Measurements from ENCODE around the gene NHSL2.

The NHSL2 gene

DNA sequence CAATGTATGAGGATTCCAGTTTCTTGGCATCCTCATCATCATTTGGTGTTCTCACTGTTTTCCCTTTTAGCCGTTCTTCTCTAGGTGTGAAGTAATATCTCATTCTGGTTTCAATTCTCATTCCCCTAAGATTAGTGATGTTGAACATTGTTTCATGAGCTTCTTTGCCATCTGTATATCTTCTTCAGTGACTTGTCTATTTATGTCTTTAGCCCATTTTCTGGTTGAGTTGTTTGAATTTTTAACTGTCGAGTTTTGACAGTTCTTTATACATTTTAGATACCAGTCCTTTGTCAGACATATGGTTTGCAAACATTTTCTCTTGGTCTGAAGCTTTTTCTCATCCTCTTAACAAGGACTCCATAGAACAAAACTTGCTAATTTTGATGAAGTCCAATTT is 101.1 kb downstream of the NHSL2 start:
- no peak for DNase-seq (ENCODE audit: low read depth, low spot score)
- H3K27ac ChIP-seq: no peak overlapping the region

DNA sequence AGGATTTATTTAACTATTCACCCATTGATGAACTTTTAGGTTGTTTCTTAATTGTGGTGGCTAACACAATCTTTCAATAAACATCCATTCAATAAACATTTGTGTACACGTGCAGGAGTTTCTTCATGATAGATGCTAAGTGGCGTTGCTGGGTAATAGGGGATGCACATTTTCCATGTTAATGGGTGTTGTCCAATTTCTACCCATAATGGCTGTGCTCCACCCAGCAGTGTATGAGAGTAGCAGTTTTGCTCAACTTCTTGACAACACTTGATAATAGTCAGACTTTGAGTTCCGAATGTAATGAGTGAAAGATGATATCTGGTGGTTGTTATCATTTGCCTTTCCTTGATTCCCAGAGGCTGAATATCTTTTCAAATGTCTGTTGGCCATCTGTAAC is 104.7 kb downstream of the NHSL2 start:
- H3K27ac ChIP-seq: no peak overlapping the region
- no peak for DNase-seq (ENCODE audit: low read depth, low spot score)

DNA sequence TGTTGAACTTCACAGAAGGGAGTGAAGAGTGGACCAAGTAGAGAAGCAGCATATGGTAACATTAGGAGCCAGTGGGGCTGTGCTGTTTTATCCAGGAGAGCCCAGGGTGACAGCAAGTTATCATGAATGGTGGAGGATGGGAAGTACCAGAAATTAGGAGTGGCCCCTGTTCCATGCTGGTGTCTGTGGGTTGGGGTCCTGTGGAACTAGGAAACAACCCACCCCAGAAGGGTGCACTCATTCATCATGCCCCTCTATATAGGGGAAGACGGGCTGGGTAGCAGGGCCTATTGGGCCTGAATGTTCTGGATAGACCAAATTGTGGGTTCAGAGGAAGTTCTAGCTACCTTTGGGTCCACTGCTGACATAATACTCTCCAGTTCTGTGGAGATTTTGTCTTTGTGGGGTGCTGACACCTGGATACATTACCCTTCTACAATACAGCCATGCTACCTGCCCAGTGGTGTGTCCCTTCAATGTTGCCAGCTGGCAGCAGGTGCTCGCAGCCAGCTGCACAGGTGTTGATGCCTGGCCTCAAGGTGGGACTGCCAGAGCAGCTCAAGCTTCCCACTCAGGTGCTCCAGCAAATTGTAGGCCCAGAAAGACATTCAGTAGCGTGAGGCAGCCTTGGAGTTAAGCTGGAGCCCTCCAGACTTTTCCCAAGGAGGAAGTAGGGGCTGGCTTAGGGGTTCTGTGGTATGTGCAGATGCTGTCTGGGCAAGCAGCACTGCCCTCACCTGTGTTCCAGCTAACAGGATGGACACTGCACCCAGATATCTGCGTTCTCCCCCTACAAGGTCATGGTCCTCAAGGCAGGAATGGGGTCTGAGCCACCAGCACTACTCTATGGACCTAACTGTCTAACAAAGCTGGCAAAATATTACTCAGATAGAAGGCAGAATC is 106.5 kb downstream of the NHSL2 start:
- no peak overlapping the region for H3K27ac ChIP-seq
- DNase-seq (ENCODE audit: low read depth, low spot score): no peak

DNA sequence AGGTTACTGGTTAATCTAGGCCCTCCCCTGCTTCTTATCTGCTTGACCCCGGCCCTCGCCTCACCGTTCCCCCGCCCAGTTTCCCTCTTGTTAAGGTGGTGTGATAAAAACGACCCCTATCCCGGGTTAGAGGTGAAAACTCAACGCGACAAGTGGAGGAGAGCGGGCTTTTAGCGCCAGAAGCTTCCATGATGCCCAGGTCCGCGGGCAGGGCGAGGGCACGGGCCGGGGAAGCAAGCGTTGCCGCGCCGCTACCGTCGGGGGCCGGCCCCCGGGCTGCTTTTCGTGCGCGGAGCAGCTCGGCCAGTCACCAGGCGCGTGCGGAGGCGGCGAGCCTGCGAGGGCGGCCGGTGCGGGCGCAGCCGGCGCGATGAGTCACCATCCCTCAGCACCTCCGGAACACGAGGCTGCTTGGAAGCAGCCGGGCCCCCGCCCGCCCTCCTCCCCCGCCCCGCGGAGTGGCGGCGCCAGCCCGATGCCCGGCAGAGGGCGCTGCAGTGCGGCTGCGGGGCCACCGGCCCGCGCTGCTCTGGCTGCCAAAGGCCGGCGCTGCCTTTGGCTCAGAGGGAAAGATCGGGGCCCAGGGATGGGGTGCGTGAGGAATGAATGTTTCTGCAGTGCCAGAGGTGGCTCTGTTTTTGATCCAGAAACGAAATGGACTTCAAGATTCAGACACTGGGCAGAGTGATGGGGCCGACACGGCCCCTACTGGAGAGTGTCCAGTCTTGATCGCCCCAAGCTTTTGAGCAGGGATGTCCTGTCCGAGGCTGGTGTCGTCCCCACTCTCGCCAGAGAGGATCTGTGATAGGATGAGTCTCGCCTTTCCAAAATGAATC is 107.8 kb downstream of the NHSL2 start:
- no peak overlapping the region for H3K27ac ChIP-seq
- peak; percentile 49 for DNase-seq (ENCODE audit: low read depth, low spot score)

DNA sequence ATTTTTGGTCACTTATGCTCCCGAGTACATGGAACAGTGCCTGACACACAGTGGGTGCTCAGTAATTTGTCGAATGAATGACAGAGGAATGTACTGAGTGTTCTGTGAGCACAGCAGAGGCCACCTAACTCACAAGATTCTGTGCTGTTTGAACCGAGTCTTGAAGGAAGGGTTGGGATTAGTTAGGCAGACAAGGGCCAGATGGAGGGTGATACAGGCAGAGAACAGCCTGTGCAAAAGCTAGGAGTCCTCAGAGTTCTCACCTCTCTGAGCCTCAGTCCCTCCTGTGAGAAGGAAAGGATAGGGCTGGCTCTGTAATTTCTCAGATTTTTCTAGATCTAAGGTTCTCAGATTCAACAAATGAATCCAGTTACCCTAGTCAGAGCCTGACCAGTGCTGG is 108.8 kb downstream of the NHSL2 start:
- no peak for DNase-seq (ENCODE audit: low read depth, low spot score)
- H3K27ac ChIP-seq: no peak overlapping the region

DNA sequence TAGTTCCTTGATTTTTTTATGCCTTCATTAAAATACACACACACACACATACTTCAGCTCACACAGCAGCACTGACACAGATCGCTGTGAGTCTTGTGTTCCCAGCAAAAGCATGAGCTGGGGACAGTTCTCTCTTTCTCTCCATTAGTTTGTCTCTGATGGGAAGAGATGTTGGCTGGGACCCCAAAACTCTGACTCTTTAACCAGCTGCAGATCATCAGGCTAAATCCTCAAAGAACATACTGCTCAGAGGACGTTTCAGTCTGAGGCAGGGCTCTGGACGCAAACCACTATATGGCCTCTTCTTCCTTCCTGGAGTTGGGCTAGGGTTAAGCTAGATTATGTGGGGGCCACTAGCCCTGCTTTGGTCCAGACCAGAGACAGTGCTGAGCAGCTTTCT is 109.6 kb downstream of the NHSL2 start:
- H3K27ac ChIP-seq: no peak overlapping the region

DNA sequence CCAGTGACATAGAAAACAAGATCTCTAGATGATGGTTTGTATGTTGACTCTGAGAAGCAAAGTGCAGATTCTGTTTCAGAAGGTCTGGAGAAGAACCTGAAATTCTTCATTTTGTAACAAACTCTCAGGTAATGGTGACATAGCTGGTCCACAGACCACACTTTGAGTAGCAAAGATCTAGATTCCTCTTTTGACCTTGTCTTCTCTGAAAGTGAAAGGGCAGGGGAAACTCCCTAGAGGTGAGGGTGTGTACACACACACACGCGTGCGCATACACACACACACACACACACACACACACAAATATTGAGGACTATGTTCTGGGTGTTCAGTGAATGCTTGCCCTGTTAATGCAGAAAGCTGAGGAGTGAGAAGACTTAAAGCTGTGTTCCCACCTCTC is 110.1 kb downstream of the NHSL2 start:
- H3K27ac ChIP-seq: no peak overlapping the region
- DNase-seq (ENCODE audit: low read depth, low spot score): no peak

More for the DNA sequence above, 109.6 kb downstream of the NHSL2 start:
- no peak for DNase-seq (ENCODE audit: low read depth, low spot score)

DNA sequence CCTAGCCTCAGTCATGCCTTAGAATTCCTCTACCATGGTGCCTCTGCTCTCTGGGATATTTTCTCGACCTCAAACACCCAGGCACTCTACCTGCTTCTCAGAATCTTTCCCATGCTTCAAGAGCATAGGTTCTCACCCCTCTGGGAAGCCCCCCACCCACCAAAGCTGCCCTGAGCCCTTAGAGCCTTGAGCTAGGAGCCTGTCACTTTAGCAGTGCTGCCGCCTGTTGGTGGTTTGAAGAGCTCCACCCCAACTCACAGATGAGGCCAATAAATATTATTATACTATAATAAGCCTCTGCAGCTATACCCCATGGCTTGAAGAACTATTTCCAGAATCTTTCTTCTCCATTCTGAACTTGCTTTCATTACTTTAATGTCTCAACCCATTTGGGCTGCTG is 111.3 kb downstream of the NHSL2 start:
- no peak overlapping the region for H3K27ac ChIP-seq
- DNase-seq (ENCODE audit: low read depth, low spot score): no peak

DNA sequence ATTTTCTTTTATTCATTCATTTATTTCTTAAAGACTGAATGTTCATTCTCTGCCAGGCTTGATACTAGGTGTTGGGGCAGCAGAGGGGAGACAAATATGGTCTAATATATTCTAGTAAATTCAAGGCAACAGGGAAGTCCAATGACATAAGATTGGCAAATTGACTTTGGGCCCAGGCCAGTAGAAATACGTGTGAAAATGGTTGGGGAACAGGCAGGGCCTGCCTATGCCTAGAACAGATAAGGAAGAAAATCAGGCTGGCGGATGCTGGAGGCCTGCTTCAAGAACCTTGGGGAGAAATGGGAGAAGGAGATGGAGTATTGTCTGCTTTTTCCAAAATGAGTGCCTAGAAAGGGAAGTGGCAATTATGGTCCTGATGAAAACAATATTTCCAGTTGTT is 112.4 kb downstream of the NHSL2 start:
- H3K27ac ChIP-seq: no peak overlapping the region
- DNase-seq (ENCODE audit: low read depth, low spot score): no peak

DNA sequence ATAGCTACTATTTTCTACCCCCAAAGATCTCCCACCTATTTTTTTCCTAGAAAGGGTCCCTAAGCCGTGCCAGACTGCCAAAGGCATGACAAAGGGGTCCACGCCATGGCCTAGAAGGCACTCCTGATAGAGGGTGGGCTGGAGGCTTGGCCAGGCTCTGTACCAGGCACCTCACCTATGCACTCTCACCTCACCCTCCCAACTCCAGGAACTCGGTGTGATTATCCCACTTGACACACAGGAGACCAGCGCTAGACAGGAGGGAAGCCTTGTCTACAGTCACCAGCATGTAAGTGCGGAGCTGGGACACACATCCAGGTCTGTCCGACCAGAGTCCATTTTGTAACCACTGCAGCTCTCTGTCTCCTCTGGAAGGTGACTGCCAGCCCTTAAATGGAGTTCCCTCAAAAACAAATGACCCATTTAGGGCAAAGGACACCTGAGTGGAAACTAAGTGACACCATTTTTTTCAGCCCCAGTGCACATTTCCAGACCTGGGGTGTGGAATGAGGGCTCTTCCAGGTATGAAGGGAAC is 114.7 kb downstream of the NHSL2 start:
- H3K27ac ChIP-seq: no peak overlapping the region
- no peak for DNase-seq (ENCODE audit: low read depth, low spot score)

DNA sequence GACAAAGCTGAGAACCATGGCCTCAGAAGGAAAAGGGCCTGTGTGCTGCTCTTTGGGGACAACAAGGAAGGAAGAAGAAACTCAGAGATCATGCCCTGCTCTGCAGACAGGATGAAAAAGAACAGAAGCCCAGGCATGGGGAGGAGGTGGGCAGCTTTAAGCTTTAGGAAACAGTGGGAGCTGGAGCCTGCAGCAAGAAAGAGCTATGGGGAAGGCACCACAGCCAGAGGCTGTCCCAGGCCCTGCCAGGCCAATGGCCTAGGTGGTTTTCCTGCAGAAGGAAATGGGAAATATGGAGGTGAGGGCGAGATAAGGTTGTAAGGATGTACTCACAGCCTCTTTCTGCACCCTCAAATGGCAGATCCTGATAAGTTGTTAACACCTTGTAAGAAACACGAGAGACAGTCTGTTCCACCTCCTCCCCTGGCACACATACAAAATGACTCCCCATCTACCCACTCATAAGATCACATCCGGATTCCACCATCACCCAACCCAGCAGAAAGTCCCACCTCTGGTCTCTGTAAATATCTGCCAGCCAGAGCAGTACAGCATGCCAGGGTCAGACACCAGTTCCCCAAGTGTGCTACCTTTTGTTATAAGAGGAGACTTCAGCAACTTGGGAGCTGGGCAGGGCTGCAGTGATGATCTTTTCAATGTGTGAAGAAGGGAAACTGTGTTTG is 115.8 kb downstream of the NHSL2 start:
- no peak for DNase-seq (ENCODE audit: low read depth, low spot score)
- H3K27ac ChIP-seq: no peak overlapping the region

DNA sequence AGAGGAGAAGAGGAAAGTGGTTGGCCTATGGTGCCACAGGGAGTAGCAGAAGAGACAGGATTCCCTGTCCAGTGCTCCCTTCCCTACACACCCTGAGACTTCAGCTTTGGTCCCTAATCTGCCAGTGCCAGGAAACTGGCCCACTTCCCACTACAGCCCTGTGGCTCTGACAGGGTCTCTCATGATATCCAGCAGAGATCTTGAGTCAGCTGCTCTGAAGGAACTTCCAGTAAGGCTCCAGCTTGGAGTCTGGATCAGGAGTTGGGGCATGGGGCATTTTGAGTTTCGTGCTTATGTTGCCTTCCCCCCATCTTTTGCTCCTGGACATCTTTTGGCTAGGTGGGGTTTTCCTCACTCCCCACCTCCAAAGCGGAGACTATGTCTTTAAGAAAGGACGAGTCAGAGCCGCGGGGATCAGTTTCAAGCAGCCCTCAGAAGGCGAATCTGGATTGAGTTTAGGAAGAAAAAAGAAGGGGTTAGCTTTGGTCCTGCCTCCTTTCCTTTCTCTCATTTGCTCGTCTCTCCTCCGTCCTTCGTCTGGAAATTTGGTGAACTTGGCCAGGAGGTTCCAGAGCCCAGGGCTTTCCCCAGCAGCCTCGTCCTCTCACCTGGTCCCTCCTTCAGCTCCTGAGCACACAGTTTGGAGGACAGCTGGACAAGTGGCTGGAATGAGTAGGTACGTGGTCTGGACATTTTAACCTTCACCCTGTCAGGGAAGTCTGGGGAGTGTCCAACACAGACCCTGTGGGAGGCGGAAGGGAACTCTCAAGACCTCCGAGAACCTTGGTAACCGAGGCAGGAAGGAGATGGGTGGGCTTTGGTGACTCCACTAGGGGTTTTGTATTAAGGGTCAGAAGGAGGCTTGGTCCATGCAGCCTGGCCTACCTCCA is 116.6 kb downstream of the NHSL2 start:
- DNase-seq (ENCODE audit: low read depth, low spot score): no peak
- H3K27ac ChIP-seq: no peak overlapping the region

DNA sequence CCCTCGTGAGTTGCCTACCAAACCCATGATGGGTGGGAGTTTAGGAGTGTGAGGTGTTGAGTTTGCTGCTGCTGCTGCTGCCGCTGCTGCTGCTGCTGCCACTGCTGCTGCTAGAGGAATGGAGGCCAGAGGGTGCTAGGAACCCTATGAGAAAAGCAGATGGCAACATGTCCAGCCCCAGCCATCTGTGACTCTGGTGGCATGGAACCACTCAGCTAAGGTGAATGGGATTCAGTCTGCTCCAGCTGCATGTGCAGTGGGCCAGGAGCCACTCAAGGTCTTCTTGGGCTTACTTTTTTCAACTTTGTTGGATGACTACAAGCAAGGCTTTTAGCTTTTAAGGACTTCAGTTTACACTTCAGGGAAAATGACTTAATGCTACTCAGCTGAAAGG is 117.3 kb downstream of the NHSL2 start:
- DNase-seq (ENCODE audit: low read depth, low spot score): no peak
- H3K27ac ChIP-seq: no peak overlapping the region

DNA sequence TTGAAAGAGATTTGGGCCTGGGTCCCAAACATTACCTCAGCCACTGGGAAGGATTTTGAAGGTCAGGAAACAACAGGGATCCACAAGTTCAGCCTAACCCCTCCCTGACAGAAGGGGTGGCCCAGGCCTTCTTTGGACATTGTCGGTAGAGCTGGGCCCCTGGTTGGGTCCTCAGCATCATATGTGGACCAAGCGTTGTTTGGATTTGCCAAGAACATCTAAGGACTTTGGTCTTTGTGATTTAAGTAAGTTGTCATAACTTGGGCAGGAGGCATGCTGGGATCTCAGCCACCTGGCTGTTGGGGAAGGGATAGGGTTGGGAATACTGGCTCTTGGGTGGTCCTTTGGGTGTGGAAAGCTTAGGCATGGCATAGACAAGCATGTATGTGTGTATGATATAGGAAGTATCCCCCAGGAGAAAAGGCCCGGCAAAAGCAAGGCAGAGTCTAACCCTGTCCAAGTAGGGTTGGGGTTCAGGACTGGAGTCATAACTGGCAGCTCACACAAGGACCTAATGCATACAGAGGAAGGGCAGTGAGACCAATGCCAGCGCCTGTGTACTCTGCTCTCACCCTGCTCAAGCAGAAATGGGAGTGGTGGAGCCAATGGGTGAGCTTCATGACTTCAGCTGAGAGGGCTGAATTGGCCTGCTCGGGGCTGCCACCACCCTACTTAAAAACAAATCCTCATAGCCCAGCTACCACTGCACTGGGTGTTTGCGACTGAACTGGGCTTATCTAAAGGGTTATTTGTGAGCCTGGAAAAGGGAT is 118.2 kb downstream of the NHSL2 start:
- no peak overlapping the region for H3K27ac ChIP-seq
- DNase-seq (ENCODE audit: low read depth, low spot score): no peak

DNA sequence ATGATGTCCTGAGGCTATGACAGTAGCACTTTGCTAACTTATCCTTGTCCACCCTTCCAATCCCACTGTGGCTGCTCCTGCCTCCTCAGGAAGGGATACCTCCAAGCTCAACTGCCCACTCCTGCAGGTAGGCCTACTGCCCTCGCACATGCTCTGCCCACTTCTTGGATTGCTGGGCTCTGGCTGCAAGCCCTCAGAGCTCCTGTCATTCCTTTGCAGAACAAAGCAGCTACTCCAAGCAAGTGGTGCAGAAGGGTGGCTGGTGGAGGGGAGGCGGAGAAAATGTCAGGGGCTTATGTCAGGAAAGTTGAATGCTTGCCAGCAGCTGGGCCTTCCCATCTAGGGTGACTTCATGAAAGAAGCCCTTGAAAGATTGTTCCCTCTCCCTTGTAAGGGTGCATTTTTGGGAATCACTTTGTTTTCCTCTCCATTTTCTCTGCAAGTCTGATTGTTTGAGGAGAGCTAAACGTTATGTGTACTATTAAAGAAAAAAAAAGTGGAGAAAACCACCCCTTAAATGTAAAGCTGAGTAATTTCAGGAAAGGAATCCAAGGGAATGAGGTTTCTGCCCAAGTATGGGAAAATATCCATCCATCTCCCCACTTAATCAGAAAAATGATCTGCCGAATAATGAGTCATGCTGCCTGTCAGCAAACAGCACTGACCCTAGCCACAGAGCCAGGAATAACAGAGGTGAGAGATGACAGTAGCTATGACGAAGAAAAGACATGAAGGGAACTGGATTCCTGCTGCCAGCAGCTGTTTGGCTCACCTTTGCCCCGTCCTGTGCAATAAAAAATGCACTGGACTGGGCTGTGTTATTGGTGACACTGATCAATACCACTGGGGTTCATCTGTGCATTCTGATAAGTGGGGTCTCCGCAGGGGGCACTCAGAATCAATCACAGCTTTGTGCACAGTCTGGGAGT is 119.1 kb downstream of the NHSL2 start:
- peak; percentile 1 for DNase-seq (ENCODE audit: low read depth, low spot score)
- H3K27ac ChIP-seq: no peak overlapping the region

DNA sequence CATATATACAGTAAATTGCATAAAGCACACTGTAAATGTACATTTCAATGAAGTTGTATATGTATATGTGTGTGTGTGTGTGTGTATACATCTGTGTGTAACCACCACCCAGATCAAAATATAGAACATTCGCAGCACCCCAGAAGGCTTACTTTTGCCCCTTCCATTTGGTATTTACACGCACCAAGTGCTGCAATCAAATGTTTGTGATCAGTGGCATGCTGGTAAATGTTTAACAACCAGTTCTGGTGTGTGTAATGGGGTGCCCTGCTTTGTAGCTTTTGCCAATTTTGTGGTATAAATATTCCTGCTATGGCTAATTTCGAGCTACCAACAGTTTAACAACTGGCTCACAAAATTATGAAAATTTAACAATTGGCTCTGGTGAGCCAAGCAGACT is 119.8 kb downstream of the NHSL2 start:
- no peak overlapping the region for H3K27ac ChIP-seq
- no peak for DNase-seq (ENCODE audit: low read depth, low spot score)

DNA sequence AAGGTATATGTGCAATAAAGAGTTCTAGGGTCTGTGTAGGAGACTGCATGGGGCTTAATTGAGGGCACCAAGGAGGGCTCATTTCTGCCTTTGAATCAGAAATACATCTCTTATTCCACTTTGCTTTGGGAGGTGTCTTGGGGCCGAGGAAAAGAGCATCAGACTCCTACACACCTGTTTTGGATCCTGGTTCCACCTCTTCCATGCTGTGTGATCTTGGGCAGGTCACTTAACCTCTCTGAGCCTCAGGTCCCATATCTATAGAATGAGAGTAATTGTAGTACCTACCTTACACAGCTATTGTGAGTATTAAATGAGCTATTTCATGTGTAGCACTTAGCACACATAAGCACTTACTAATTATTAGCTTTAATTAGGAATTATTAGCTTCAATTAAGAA is 120.5 kb downstream of the NHSL2 start:
- no peak overlapping the region for H3K27ac ChIP-seq
- DNase-seq (ENCODE audit: low read depth, low spot score): no peak

DNA sequence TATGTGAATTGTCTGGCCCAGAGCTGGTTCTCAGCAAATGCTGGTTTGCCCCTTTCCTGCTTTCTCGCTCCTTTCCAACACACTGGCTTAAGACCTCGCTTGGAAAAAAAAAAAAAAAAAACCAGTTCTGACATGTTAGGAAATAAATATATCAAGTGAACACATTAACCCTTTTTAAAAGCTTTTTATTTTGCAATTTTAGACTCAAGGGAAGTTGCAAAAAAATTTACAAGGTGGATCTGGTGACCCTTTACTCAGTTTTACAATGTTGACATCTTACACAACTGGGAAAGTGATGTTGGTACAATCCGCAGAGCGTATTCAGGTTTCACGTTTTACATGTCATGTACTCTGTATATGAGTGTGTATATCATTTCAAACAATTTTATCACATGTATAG is 121.0 kb downstream of the NHSL2 start:
- no peak overlapping the region for H3K27ac ChIP-seq
- no peak for DNase-seq (ENCODE audit: low read depth, low spot score)
